ENCODE results near the gene ST6GAL1.
"Not testable (repeated sequence)": the region's sequence is repeated elsewhere in the genome, so short reads cannot be mapped to it uniquely, and the experiment has no call there.

Gene ST6GAL1

GRCh38 chr3:186946756-186947375, 16.5 kb downstream of the ST6GAL1 start:
- DNase-seq = no peak

- DNase-seq = no peak
Measured at GRCh38 chr3:186949281-186949982, 19.1 kb downstream of the ST6GAL1 start.

GRCh38 chr3:186950402-186951093, 20.2 kb downstream of the ST6GAL1 start:
- no peak for DNase-seq

- DNase-seq = no peak
Measured at GRCh38 chr3:186951640-186952552, 21.6 kb downstream of the ST6GAL1 start.

GRCh38 chr3:186953011-186953487, 22.7 kb downstream of the ST6GAL1 start:
- DNase-seq = no peak

- DNase-seq = not testable (repeated sequence)
Measured at GRCh38 chr3:186953992-186954699, 23.8 kb downstream of the ST6GAL1 start.

- no peak for DNase-seq
Measured at GRCh38 chr3:186955898-186956696, 25.8 kb downstream of the ST6GAL1 start.

- DNase-seq = no peak
Measured at GRCh38 chr3:186959029-186959624, 28.8 kb downstream of the ST6GAL1 start.

- DNase-seq = no peak
Measured at GRCh38 chr3:186960347-186960746, 30.0 kb downstream of the ST6GAL1 start.

GRCh38 chr3:186962445-186962844, 32.1 kb downstream of the ST6GAL1 start:
- no peak for DNase-seq

- no peak for DNase-seq
Measured at GRCh38 chr3:186963636-186964035, 33.3 kb downstream of the ST6GAL1 start.

GRCh38 chr3:186964071-186964470, 33.7 kb downstream of the ST6GAL1 start:
- no peak for DNase-seq

- no peak for DNase-seq
Measured at GRCh38 chr3:186964616-186965015, 34.3 kb downstream of the ST6GAL1 start.

GRCh38 chr3:186965141-186965879, 35.0 kb downstream of the ST6GAL1 start:
- no peak for DNase-seq

- DNase-seq = no peak
Measured at GRCh38 chr3:186966406-186966805, 36.1 kb downstream of the ST6GAL1 start.

GRCh38 chr3:186967236-186967635, 36.9 kb downstream of the ST6GAL1 start:
- not testable (repeated sequence) for DNase-seq

- DNase-seq = no peak
Measured at GRCh38 chr3:186967686-186968085, 37.4 kb downstream of the ST6GAL1 start.

- DNase-seq = no peak
Measured at GRCh38 chr3:186969607-186970006, 39.3 kb downstream of the ST6GAL1 start.

GRCh38 chr3:186971106-186971505, 40.8 kb downstream of the ST6GAL1 start:
- DNase-seq = not testable (repeated sequence)

- no peak for DNase-seq
Measured at GRCh38 chr3:186971578-186971977, 41.3 kb downstream of the ST6GAL1 start.
